Fibroblast of villous mesenchyme (primary cell): Measurements from ENCODE around the gene GABRP. TPM values are rescaled to one million over a fixed set of nuclear protein-coding genes. Genes with fewer than 3 reads are reported as not detected.
"Not testable (repeated sequence)": the region's sequence is repeated elsewhere in the genome, so short reads cannot be mapped to it uniquely, and the experiment has no call there.

Experiments
- DNase-seq: peaks from one replicate; pipeline ENCODE4 v3.0.0-alpha.2; 2010; ENCODE audit warnings: low read depth
- H3K4me3 ChIP-seq: 2 replicates; pipeline ENCODE4 v1.5.1; 2011; ENCODE audit warnings: low read depth, mild to moderate bottlenecking, low read length
- CTCF ChIP-seq: IDR thresholded peaks from 2 replicates; pipeline ENCODE4 v1.5.1; 2012; ENCODE audit warnings: low read depth, mild to moderate bottlenecking, low read length; ENCODE audit not compliant: insufficient read depth
- total RNA-seq: library from RNA; depleted of rRNA; stranded (reverse); fragments of >200 nt; gene quantifications from 2 replicates; pipeline ENCODE4 v1.2.3, GENCODE V29; 2012

The GABRP gene
- total RNA-seq, 1 donor, result not detected

GRCh38 chr5:170760113-170760512 lies 23.4 kb upstream of the GABRP start:
- TF ChIP-seq CTCF, result no peak
- no peak overlapping the region for H3K4me3 ChIP-seq
- no peak for DNase-seq

- no peak overlapping the region for H3K4me3 ChIP-seq
- no peak for DNase-seq
- TF ChIP-seq CTCF, result no peak
These were observed 22.3 kb upstream of the GABRP start for GRCh38 chr5:170761048-170761707.

- no peak overlapping the region for H3K4me3 ChIP-seq
- TF ChIP-seq CTCF, result no peak
- no peak for DNase-seq
These were observed 21.8 kb upstream of the GABRP start for GRCh38 chr5:170761708-170762066.

GRCh38 chr5:170762298-170762697 lies 21.2 kb upstream of the GABRP start:
- not testable (repeated sequence) for DNase-seq

GRCh38 chr5:170765868-170766267 lies 17.7 kb upstream of the GABRP start:
- H3K4me3 ChIP-seq, DNase-seq: not testable (repeated sequence)

More at GRCh38 chr5:170762298-170762697, 21.2 kb upstream of the GABRP start:
- not testable (repeated sequence) for H3K4me3 ChIP-seq

- TF ChIP-seq CTCF, result no peak
- no peak for DNase-seq
- H3K4me3 ChIP-seq, result no peak overlapping the region
These were observed 14.3 kb upstream of the GABRP start for GRCh38 chr5:170769246-170769645.

GRCh38 chr5:170769898-170770416 lies 13.6 kb upstream of the GABRP start:
- no peak overlapping the region for H3K4me3 ChIP-seq
- no peak for TF ChIP-seq CTCF
- no peak for DNase-seq

GRCh38 chr5:170771496-170771895 lies 12.0 kb upstream of the GABRP start:
- DNase-seq, result no peak
- H3K4me3 ChIP-seq, result no peak overlapping the region
- TF ChIP-seq CTCF, result no peak
